Mesothelial cell of epicardium (in vitro differentiated cells): ENCODE data around the gene CDK5R2. TPM values are rescaled to one million over a fixed set of nuclear protein-coding genes. Genes with fewer than 3 reads are reported as not detected.

Experiments used
- DNase-seq, 2 experiments: peaks; one replicate each; pipeline ENCODE4 v3.0.0; 2021; ENCODE audit warnings: low spot score in 2 of 2; ENCODE audit not compliant: unreplicated experiment in 2 of 2
- H3K27ac Mint-ChIP-seq: 2 replicates; pipeline ENCODE4 v1.8.0; 2021; ENCODE audit warnings: mixed read lengths
- H3K27me3 Mint-ChIP-seq: 2 replicates; pipeline ENCODE4 v1.8.0; 2021; ENCODE audit warnings: low read depth, mixed read lengths
- H3K36me3 Mint-ChIP-seq: 2 replicates; pipeline ENCODE4 v1.8.0; 2021; ENCODE audit warnings: mixed read lengths
- H3K4me1 Mint-ChIP-seq: 2 replicates; pipeline ENCODE4 v1.8.0; 2021; ENCODE audit warnings: mixed read lengths
- H3K4me3 Mint-ChIP-seq: 2 replicates; pipeline ENCODE4 v1.8.0; 2021; ENCODE audit warnings: mild to moderate bottlenecking, moderate library complexity, mixed read lengths
- H3K9me3 Mint-ChIP-seq: 2 replicates; pipeline ENCODE4 v1.8.0; 2021; ENCODE audit warnings: mixed read lengths
- CTCF ChIP-seq: fragments of 200-600 bp; sonication (generic); IDR thresholded peaks from one replicate; pipeline ENCODE4 v1.5.0; 2021; ENCODE audit warnings: antibody characterized with exemption; ENCODE audit not compliant: unreplicated experiment
- total RNA-seq: library from RNA; stranded (reverse); gene quantifications from 3 replicates; pipeline ENCODE4 v1.2.1, GENCODE V29; 2021

CDK5R2 gene
- total RNA-seq, 1 donor from 2014 or later: 0.69 TPM

- H3K4me3 Mint-ChIP-seq: peak overlapping the region; percentile 37
- H3K27ac Mint-ChIP-seq: no peak overlapping the region
- DNase-seq: no peak
- peaks cover 41% of the 10 kb centered on the region for H3K4me1 Mint-ChIP-seq
- H3K27me3 Mint-ChIP-seq: peaks cover 75% of the 10 kb centered on the region
- H3K36me3 Mint-ChIP-seq: no peaks in the 10 kb centered on the region
- no peak for TF ChIP-seq CTCF
- H3K9me3 Mint-ChIP-seq: no peaks in the 10 kb centered on the region
These were observed 369 bp downstream of the CDK5R2 start for GRCh38 chr2:218959761-218960308.

GRCh38 chr2:218960309-218961165 is 1.1 kb downstream of the CDK5R2 start:
- Mint-ChIP-seq H3K9me3 (no peaks in the 10 kb centered on the region), H3K4me3 (peak overlapping the region; percentile 67), H3K27ac (no peak overlapping the region), H3K27me3 (peaks cover 68% of the 10 kb centered on the region), H3K36me3 (no peaks in the 10 kb centered on the region), H3K4me1 (peaks cover 41% of the 10 kb centered on the region)
- no peak for DNase-seq
- TF ChIP-seq CTCF: no peak

GRCh38 chr2:218961229-218961628 is 1.8 kb downstream of the CDK5R2 start:
- TF ChIP-seq CTCF: no peak
- H3K27me3 Mint-ChIP-seq: peaks cover 62% of the 10 kb centered on the region
- H3K36me3 Mint-ChIP-seq: no peaks in the 10 kb centered on the region
- peak overlapping the region; percentile 52 for H3K4me3 Mint-ChIP-seq
- H3K4me1 Mint-ChIP-seq: peaks cover 41% of the 10 kb centered on the region
- H3K9me3 Mint-ChIP-seq: no peaks in the 10 kb centered on the region
- no peak for DNase-seq
- H3K27ac Mint-ChIP-seq: no peak overlapping the region

GRCh38 chr2:218961651-218962570 is 2.4 kb downstream of the CDK5R2 start:
- TF ChIP-seq CTCF: no peak
- Mint-ChIP-seq H3K27me3 (peaks cover 61% of the 10 kb centered on the region), H3K36me3 (no peaks in the 10 kb centered on the region), H3K9me3 (no peaks in the 10 kb centered on the region), H3K4me1 (peaks cover 41% of the 10 kb centered on the region), H3K27ac (no peak overlapping the region), H3K4me3 (peak overlapping the region; percentile 77)
- DNase-seq: no peak

GRCh38 chr2:218962859-218963492 is 3.5 kb downstream of the CDK5R2 start:
- TF ChIP-seq CTCF: no peak
- DNase-seq: peak; percentile 83 to 95
- H3K4me3 Mint-ChIP-seq: peak overlapping the region; percentile 77
- peaks cover 60% of the 10 kb centered on the region for H3K27me3 Mint-ChIP-seq
- peak overlapping the region; percentile 87 for H3K27ac Mint-ChIP-seq
- H3K36me3 Mint-ChIP-seq: no peaks in the 10 kb centered on the region
- no peaks in the 10 kb centered on the region for H3K9me3 Mint-ChIP-seq
- peaks cover 41% of the 10 kb centered on the region for H3K4me1 Mint-ChIP-seq
